Prostate gland (tissue), 2 donors: ENCODE results near the gene IRF2. TPM values are rescaled to one million over a fixed set of nuclear protein-coding genes. Genes with fewer than 3 reads are reported as not detected.

Experiments
- DNase-seq: peaks from one replicate; pipeline ENCODE4 v3.0.0-alpha.2; 2019; ENCODE audit warnings: low spot score
- H3K27ac ChIP-seq, 2 donors: fragments of 200-600 bp; sonication (generic); 2 replicates each; pipeline ENCODE4 v1.5.1; 2017 to 2019
- H3K27me3 ChIP-seq: fragments of 200-600 bp; sonication (generic); replicated peaks from 2 replicates; pipeline ENCODE4 v1.5.1; 2019; ENCODE audit not compliant: insufficient read depth
- H3K36me3 ChIP-seq, 2 donors: fragments of 200-600 bp; sonication (generic); 1 replicate in 1 of 2; 2 replicates in 1 of 2; pipeline versions ENCODE4 v1.5.1 to v1.8.1; 2017 to 2019
- H3K4me1 ChIP-seq: fragments of 200-600 bp; sonication (generic); replicated peaks from 2 replicates; pipeline ENCODE4 v1.5.1; 2019
- H3K4me3 ChIP-seq, 2 donors: fragments of 200-600 bp; sonication (generic); 2 replicates each; pipeline ENCODE4 v1.5.1; 2017 to 2019
- H3K9me3 ChIP-seq: fragments of 200-600 bp; sonication (generic); 2 replicates; pipeline ENCODE4 v1.5.1; 2017
- POLR2A ChIP-seq: fragments of 450-650 bp; IDR thresholded peaks from one replicate; pipeline ENCODE4 v1.6.1; 2016; ENCODE audit warnings: antibody characterized with exemption, mild to moderate bottlenecking
- POLR2AphosphoS5 ChIP-seq: sonication (generic); formaldehyde crosslinking; IDR thresholded peaks from one replicate; pipeline ENCODE4 v1.6.1; 2017; ENCODE audit warnings: antibody characterized with exemption
- WGBS: methylation state at CpG from one replicate; pipeline ENCODE4 v1.1.5; 2018; 5-methylcytosine and 5-hydroxymethylcytosine counted together
- intact Hi-C: fragments of 100-400 bp; cut with DNase I; formaldehyde crosslinking; loops from one replicate; pipeline ENCODE4 v1.14.2; 2022
- total RNA-seq, 2 donors: library from RNA; depleted of rRNA; stranded (reverse); fragments of >200 nt; gene quantifications; one replicate each; pipeline ENCODE4 v1.1.0, GENCODE V29; 2016
- TF ChIP-seq, protein P1 (sequence below), 4 experiments: fragments of 200-600 bp in 2 of 4; fragments of 450-650 bp in 2 of 4; sonication (generic) in 2 of 4; IDR thresholded peaks; 1 replicate in 3 of 4; 2 replicates in 1 of 4; pipeline ENCODE4 v1.5.1; 2016 to 2019; ENCODE audit warnings: antibody characterized with exemption in 4 of 4, mild to moderate bottlenecking in 2 of 4, moderate library complexity in 2 of 4

Gene IRF2
- total RNA-seq, 2 donors from 2014 or later = 40.7 to 49.9 TPM

DNA sequence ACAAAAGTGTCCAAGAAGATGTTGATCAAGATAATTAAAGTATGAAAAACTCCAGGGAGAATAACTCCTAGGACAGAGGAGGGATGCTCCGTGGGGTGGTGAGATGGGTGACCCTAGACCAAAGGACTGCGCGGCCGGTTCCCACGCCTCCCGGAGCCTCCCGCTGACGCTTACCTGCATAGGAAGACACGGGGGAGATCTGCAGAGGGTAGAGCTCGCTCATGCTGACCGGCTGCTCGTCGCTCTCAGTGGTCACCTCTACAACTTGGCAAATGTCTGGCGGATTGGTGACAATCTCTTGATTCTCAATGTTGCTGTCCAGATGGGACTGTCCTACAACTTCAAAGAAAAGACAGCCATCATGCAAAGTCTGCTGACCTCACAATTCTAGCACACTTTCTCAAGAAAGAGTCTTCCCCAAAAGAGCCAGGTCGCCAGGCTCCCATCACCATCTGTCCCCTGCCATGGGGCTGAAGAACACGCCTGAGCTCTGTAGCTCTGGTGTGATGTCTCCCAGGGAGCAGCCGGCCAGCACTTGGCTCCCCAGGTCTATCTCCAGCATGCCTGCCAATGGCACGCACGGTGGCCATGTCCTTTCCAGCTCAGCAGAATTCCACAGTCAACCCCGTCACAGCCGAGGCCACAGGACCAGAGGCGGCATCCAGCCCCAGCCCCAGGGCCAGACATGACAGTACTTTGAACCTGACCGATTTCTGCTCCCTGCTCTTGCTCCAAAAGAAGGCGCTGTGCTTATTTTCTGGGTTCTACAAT is 75.4 kb downstream of the IRF2 start:
- no peak for TF ChIP-seq POLR2A
- TF ChIP-seq, protein P1, sequence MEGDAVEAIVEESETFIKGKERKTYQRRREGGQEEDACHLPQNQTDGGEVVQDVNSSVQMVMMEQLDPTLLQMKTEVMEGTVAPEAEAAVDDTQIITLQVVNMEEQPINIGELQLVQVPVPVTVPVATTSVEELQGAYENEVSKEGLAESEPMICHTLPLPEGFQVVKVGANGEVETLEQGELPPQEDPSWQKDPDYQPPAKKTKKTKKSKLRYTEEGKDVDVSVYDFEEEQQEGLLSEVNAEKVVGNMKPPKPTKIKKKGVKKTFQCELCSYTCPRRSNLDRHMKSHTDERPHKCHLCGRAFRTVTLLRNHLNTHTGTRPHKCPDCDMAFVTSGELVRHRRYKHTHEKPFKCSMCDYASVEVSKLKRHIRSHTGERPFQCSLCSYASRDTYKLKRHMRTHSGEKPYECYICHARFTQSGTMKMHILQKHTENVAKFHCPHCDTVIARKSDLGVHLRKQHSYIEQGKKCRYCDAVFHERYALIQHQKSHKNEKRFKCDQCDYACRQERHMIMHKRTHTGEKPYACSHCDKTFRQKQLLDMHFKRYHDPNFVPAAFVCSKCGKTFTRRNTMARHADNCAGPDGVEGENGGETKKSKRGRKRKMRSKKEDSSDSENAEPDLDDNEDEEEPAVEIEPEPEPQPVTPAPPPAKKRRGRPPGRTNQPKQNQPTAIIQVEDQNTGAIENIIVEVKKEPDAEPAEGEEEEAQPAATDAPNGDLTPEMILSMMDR (IDR thresholded peaks at IDR 0.05) = no peak
- no peak for TF ChIP-seq POLR2AphosphoS5
- WGBS = 93% methylated on average over 24 of the region's 24 CpGs
- intact Hi-C loops = no loop called here
- H3K4me1 ChIP-seq = peaks cover 4% of the 10 kb centered on the region
- no peaks in the 10 kb centered on the region for H3K27me3 ChIP-seq
- no peak overlapping the region for H3K27ac ChIP-seq
- no peak for DNase-seq
- H3K36me3 ChIP-seq = no peaks in the 10 kb centered on the region
- H3K9me3 ChIP-seq = no peaks in the 10 kb centered on the region
- no peak overlapping the region for H3K4me3 ChIP-seq

DNA sequence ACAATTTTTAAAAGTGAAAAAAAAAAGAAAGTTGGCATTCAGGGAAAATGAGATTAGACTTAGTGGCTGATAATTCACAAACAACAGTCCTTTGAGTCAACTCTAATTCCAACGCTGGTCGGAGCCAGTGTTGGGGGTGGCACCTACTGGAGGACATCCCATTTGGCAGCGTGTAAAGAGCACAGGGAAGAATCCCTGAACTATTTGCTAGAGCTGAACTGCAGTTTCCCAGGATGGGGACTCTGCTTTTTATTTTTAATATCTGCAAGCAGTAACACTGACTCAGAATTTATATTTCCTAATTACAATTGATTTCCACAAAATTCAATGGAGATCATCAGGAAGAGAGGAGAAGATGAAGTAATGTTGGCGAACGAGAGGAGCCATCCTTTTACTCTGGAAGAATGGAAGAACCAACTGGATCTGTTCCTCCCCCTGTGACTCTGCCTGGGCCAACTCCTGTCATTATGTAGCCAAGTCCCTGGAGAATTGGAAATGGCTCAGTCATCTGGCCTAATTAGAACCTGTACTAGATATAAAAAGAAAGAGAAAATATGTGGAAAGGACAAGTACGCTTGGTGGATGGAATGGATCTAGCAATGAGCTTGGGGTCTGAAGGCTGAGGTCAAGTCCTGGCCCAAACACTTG is 76.7 kb downstream of the IRF2 start:
- TF ChIP-seq, protein P1 (IDR thresholded peaks at IDR 0.05) = no peak
- TF ChIP-seq POLR2AphosphoS5 = no peak
- TF ChIP-seq POLR2A = no peak
- no peak for DNase-seq
- Histone ChIP-seq H3K36me3 (no peaks in the 10 kb centered on the region), H3K9me3 (no peaks in the 10 kb centered on the region), H3K27me3 (no peaks in the 10 kb centered on the region), H3K4me3 (no peak overlapping the region), H3K4me1 (peaks cover 5% of the 10 kb centered on the region), H3K27ac (no peak overlapping the region)
- 67% methylated on average over 6 of the region's 6 CpGs for WGBS
- intact Hi-C loops = no loop called here

DNA sequence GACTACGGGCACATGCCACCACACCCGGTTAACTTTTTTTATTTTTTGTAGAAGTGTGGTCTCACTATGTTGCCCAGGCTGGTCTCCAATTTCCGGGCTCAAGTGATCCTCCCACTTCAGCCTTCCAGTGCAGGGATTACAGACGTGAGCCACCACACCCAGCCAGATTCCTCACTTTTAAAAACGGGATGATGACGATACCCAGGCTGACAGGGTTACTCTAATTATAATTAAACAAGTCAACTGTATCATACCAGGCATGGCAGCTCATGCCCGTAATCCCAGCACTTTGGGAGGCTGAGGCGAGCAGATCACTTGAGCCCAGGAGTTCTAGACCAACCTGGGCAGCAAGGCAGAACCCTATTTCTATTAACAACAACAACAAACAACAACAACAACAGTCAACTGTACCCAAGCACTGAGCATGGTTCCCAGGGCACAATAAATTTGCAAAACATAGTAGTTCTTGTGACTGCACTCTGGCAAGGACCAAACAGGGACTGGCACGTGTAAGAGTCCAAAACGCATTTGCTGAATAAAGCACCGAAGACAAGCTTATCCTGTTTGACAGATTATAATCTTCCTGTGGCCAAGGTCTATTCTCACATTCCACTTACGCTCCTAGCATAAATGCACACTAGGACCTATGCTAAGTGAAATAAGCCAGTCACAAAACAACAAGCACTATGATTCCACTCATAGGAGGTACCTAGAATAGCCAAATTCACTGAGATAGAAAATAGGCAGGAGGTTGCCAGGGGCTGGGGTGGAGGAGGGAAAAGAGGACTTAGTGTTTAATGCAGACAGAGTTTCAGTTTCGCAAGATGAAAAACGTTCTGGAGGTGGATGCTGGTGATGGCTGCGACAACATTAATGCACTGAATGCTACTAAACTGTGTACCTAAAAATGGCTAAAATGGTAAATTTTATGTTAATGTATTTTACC is 77.5 kb downstream of the IRF2 start:
- Histone ChIP-seq H3K4me3 (no peak overlapping the region), H3K27me3 (no peaks in the 10 kb centered on the region), H3K27ac (no peak overlapping the region), H3K9me3 (no peaks in the 10 kb centered on the region), H3K4me1 (peaks cover 6% of the 10 kb centered on the region), H3K36me3 (no peaks in the 10 kb centered on the region)
- no peak for DNase-seq
- 89% methylated on average over 15 of the region's 15 CpGs for WGBS
- intact Hi-C loops = no loop called here
- TF ChIP-seq, protein P1 (IDR thresholded peaks at IDR 0.05) = no peak
- TF ChIP-seq POLR2A = no peak

DNA sequence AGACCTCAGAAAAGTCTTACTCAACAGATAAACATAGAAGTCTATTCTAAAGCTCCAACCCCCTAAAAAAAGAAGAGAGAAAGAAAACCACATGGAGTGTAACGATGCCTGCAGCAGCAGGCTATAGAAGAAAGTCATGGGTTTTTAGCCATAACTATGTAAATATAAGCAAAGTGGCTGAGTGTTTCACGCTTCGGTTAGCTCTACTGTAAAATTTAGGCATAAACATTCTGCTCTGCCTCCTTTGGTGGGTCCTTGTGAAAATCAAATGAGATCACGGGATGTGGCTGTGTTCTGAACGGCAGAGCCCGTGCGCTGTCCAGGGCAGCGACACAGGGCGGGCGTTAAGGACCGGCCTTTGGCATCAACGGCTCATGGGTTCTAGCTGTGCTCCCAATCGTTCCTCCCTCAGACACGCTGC is 78.4 kb downstream of the IRF2 start:
- H3K27me3 ChIP-seq = no peaks in the 10 kb centered on the region
- H3K4me3 ChIP-seq = no peak overlapping the region
- intact Hi-C loops = no loop called here
- no peak overlapping the region for H3K27ac ChIP-seq
- no peak for TF ChIP-seq POLR2A
- TF ChIP-seq, protein P1 (IDR thresholded peaks at IDR 0.05) = no peak
- no peak for TF ChIP-seq POLR2AphosphoS5
- peaks cover 6% of the 10 kb centered on the region for H3K4me1 ChIP-seq
- 97% methylated on average over 14 of the region's 14 CpGs for WGBS
- H3K9me3 ChIP-seq = no peaks in the 10 kb centered on the region
- H3K36me3 ChIP-seq = no peaks in the 10 kb centered on the region
- DNase-seq = no peak
